ENCODE measurements around the gene ZNF521. TPM values are rescaled to one million over a fixed set of nuclear protein-coding genes. Genes with fewer than 3 reads are reported as not detected.

ZNF521 gene
- total RNA-seq, 2 experiments from 2014 or later, result not detected

DNA sequence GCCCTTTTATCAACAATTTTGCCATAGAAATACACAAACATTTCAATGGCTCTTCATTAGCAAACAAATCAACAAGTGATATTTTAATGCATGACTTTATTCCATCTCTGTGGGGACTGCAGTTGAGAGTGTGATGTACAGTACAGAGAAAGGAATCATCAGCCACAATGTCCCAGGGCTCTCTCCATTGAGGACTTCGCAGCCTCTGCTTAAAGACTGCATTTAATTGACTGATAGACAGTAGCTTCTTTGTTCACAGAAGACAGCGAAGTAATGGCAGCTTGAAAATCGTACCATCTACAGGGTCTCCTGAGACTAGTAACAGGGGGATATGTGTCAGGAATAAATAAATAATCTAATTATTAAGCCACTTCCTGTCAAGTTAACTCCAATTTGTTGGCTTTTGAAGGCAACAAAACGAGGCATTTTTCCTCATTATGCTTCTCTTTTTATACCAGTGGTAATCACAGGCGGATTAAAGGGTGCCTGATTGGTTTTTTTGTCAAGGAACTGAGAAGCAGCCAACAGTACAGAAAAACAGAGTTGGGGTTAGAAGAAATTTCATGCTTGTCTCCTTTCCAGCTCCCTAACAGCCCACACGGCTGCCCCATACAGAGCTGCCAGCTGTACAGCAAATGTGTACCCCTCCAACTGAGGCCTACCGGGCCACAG is 164.3 kb downstream of the ZNF521 start:
- Mint-ChIP-seq H3K27me3 (no peaks in the 10 kb centered on the region), H3K36me3 (no peaks in the 10 kb centered on the region), H3K4me3 (no peak overlapping the region), H3K9me3 (no peaks in the 10 kb centered on the region), H3K4me1 (no peaks in the 10 kb centered on the region), H3K27ac (no peak overlapping the region)
- no peak for DNase-seq
- POLR2A ChIA-PET, result no interaction called here
- no peak for ATAC-seq (ENCODE audit: low read depth)

DNA sequence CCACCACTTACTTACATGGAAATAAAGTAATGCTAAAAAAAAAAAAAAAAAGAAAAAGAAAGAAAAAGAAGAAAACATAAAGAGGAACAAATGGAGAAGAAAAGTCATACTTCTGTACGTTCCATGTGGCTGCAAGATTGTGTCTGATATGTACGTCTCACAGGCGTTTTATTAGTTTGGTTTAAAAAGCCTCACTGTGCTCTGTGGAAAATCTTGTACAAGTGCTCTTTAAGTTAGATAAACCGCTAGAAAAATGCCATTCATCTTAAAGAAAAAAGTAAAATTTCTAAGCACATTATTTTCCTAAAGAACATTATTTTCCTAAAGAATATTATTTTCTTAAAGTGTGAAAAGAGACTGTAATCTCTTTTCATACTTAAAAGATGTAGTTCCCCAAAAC is 165.1 kb downstream of the ZNF521 start:
- Mint-ChIP-seq H3K4me1 (no peaks in the 10 kb centered on the region), H3K9me3 (no peaks in the 10 kb centered on the region), H3K27ac (no peak overlapping the region), H3K27me3 (peaks cover 2% of the 10 kb centered on the region), H3K4me3 (no peak overlapping the region), H3K36me3 (no peaks in the 10 kb centered on the region)
- DNase-seq, result no peak
- POLR2A ChIA-PET, result no interaction called here
- ATAC-seq (ENCODE audit: low read depth), result no peak

DNA sequence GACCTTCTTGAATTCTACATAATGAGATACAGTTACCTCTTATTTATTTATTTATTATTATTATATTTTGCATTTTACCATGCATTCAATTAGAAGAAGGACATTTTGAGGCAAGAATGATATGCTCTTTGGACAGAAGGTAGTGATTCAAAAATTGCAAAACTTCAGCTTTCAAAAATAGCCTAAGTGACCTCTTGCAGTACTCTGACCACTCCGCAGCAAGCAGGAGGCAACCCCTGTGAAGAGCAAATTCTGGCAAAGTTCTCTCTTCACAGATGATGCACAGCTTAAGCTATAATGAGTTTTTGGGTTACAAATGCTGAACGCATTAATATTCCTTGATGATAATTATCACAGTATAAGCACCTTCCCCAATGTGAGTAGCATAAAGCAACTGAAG is 170.0 kb downstream of the ZNF521 start:
- H3K9me3 Mint-ChIP-seq, result no peaks in the 10 kb centered on the region
- no peak overlapping the region for H3K4me3 Mint-ChIP-seq
- peaks cover 2% of the 10 kb centered on the region for H3K27me3 Mint-ChIP-seq
- POLR2A ChIA-PET, result no interaction called here
- H3K27ac Mint-ChIP-seq, result no peak overlapping the region
- H3K4me1 Mint-ChIP-seq, result no peaks in the 10 kb centered on the region
- ATAC-seq (ENCODE audit: low read depth) (no peak), DNase-seq (no peak)
- no peaks in the 10 kb centered on the region for H3K36me3 Mint-ChIP-seq

DNA sequence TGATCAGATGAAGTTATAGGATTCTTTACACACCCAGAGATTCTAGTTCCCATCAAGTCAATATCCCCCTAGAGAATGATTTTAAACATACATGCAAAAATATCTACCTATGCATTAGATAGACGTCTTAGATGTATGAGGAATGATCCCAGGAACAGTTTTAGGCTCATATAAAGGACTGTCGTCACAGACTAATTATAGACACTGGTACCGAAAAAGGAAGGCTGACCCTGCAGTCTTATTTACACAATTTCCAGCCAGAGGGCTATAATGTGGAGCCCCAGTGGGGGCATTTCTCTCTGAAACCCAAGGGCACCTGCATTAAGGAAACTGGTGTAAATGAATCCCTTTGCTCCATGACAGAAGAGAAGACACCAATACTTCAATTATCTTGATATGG is 170.4 kb downstream of the ZNF521 start:
- H3K4me1 Mint-ChIP-seq, result no peaks in the 10 kb centered on the region
- no peaks in the 10 kb centered on the region for H3K36me3 Mint-ChIP-seq
- no peak overlapping the region for H3K4me3 Mint-ChIP-seq
- H3K27me3 Mint-ChIP-seq, result peaks cover 2% of the 10 kb centered on the region
- no peaks in the 10 kb centered on the region for H3K9me3 Mint-ChIP-seq
- ATAC-seq (ENCODE audit: low read depth) (no peak), DNase-seq (no peak)
- H3K27ac Mint-ChIP-seq, result no peak overlapping the region
- POLR2A ChIA-PET, result no interaction called here

DNA sequence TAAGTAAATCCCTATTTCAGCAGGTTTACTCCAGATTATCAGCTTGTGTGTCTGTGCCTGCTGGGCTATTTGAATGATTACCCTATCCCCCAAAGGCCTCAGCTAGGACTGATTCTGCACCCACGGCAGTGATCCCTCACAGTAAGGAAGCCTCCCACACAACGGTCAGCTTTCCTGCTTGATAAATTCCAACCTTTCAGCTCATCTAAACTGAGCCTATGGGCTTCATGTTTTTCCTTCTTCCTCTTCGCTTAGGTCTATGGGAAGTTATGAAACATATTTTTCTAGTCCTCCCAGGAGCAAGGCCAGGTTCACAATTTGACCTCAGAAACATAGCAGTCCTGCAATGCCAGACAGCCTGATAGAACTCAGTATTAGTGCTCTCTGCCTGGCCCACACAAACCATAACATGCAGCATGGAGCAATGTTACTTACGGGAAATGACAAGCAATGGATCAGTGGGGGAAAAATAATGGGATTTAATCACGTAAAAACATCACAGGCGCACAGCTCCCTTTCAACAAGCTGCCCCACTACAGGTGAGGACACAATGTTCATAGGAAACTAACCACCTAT is 170.9 kb downstream of the ZNF521 start:
- Mint-ChIP-seq H3K36me3 (no peaks in the 10 kb centered on the region), H3K9me3 (no peaks in the 10 kb centered on the region), H3K4me3 (no peak overlapping the region), H3K27me3 (peaks cover 2% of the 10 kb centered on the region), H3K27ac (no peak overlapping the region), H3K4me1 (no peaks in the 10 kb centered on the region)
- ATAC-seq (ENCODE audit: low read depth) (no peak), DNase-seq (no peak)
- POLR2A ChIA-PET, result no interaction called here

DNA sequence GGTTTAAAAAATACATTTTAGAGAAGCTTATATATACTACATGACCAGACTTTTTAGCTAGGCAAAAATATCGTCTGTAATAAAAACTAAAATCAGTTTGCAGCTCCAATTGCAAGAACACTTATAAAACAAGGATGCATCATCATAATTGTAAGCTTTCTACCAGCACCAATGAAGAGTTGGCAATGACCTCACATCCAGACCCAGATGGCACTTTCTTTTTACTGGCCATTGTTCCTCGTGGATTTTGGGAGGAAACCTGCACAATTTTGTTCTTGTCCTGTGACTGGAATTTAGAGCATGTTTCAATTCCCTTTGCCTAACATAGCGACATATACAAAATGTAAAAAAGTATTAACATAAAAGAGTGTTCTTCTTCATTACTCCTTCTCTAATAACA is 174.3 kb downstream of the ZNF521 start:
- H3K9me3 Mint-ChIP-seq, result no peaks in the 10 kb centered on the region
- POLR2A ChIA-PET, result no interaction called here
- ATAC-seq (ENCODE audit: low read depth) (no peak), DNase-seq (no peak)
- H3K4me3 Mint-ChIP-seq, result no peak overlapping the region
- H3K4me1 Mint-ChIP-seq, result no peaks in the 10 kb centered on the region
- H3K27me3 Mint-ChIP-seq, result peaks cover 2% of the 10 kb centered on the region
- no peak overlapping the region for H3K27ac Mint-ChIP-seq
- H3K36me3 Mint-ChIP-seq, result no peaks in the 10 kb centered on the region

DNA sequence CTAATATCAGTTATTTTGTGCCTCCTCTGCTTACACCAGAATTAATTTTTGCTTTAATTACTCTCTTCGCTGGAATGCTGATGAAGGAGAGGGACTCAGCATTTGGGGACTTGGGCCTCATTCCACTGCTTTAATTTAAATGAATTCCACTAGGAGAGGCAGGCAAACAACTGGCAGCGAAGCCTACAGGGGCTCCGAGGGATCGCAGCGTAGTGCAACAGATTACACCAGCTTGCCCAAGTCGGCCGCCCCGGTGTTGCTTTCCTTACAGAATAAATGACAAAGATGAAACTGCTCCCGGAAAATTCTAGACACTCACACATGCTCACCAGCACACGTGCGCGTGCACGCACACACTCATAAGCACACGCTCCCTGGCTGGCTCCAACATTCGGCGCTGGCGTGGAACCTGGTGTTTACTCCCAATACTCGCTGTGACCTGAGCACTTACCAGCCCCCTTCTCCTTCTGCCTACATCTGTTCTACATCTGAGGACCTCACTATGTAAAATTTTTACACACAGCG is 175.4 kb downstream of the ZNF521 start:
- Mint-ChIP-seq H3K27ac (no peak overlapping the region), H3K4me3 (no peak overlapping the region), H3K27me3 (no peaks in the 10 kb centered on the region), H3K4me1 (no peaks in the 10 kb centered on the region), H3K9me3 (no peaks in the 10 kb centered on the region), H3K36me3 (no peaks in the 10 kb centered on the region)
- POLR2A ChIA-PET, result no interaction called here
- DNase-seq, result no peak
- no peak for ATAC-seq (ENCODE audit: low read depth)

DNA sequence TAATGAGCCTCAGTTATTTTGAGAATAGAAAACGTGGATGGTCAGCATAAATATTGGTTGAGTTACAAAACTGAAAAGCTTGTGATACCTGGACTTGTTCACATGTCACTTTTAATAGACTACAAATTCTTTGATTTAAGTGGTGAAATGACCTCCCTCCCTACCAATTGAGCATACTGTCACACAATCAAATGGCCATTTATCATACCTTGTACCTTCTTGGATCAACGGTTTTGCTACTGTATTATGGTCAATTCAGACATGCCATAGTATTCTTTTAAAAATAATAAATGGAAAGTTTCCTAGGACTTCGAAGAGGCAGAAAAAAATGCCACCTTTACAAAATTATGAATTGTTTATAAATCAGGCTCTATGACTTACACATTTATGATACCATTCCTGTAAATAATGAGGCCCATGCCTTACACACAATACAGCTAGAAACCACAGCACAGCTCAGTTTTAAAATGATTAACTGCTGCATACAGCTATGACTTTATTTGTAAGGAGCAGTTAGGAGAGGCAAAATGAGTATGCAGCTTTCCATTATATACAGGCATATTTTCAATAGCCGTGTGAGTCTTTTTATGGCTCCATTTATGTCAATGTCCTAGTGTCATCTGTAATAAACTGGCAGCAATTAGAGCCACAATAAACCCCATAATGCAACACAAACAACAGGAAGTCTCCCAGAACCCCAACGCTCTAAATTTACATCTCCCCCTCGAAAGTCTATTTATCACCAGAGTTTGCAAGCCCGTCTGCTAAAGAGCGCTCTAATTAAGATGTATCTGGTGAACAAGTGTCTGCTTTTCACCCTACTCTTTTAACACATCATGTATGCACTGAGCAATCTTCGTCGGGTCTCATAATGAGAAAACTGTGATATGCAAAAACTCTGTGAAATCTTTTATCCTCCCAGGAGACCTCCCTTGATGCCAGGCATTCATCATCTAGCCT is 176.1 kb downstream of the ZNF521 start:
- Mint-ChIP-seq H3K36me3 (no peaks in the 10 kb centered on the region), H3K27ac (no peak overlapping the region), H3K27me3 (no peaks in the 10 kb centered on the region), H3K4me1 (no peaks in the 10 kb centered on the region), H3K4me3 (no peak overlapping the region), H3K9me3 (no peaks in the 10 kb centered on the region)
- POLR2A ChIA-PET, result no interaction called here
- ATAC-seq (ENCODE audit: low read depth) (no peak), DNase-seq (no peak)

DNA sequence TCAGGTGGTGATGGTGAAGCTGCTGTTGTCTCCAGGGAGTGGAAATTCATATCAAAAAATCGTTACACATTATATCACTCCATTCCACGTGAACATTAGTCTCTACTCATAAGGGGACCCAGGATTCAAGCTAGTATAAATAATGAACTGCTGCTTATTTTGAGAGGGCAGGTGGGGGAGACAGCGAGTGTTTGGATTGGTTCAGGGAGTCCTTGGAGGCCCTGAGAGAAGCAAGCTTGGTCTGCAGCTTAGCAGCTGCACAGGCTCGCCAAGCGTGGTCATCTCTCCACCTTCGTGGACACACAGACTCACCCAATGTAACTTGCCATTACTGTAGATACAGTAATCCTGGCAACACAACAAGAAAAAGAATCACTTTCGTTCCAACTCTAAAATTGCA is 177.6 kb downstream of the ZNF521 start:
- ATAC-seq (ENCODE audit: low read depth) (no peak), DNase-seq (no peak)
- no peaks in the 10 kb centered on the region for H3K9me3 Mint-ChIP-seq
- POLR2A ChIA-PET, result no interaction called here
- H3K36me3 Mint-ChIP-seq, result no peaks in the 10 kb centered on the region
- no peaks in the 10 kb centered on the region for H3K27me3 Mint-ChIP-seq
- no peaks in the 10 kb centered on the region for H3K4me1 Mint-ChIP-seq
- no peak overlapping the region for H3K27ac Mint-ChIP-seq
- H3K4me3 Mint-ChIP-seq, result no peak overlapping the region

DNA sequence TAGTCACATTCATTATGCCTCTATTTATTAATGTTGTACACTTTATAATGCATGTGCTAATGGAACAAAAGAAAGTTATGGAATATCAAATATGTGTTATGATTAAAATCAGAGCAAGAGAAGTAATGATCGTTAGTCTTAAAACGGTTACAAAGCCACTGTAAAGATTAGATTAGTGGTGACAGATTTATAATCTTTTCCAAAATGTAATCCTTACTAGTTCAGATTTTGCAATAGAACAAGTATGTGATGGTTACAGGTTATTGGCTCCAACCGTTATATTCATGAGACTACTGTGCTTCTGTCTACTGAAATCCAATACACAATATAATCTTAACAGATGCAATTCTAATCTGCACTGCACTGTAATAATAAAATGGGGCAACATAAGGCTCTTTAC is 180.6 kb downstream of the ZNF521 start:
- Mint-ChIP-seq H3K9me3 (no peaks in the 10 kb centered on the region), H3K27ac (no peak overlapping the region), H3K4me3 (no peak overlapping the region), H3K27me3 (no peaks in the 10 kb centered on the region), H3K36me3 (no peaks in the 10 kb centered on the region), H3K4me1 (no peaks in the 10 kb centered on the region)
- no peak for ATAC-seq (ENCODE audit: low read depth)
- POLR2A ChIA-PET, result no interaction called here
- DNase-seq, result no peak

DNA sequence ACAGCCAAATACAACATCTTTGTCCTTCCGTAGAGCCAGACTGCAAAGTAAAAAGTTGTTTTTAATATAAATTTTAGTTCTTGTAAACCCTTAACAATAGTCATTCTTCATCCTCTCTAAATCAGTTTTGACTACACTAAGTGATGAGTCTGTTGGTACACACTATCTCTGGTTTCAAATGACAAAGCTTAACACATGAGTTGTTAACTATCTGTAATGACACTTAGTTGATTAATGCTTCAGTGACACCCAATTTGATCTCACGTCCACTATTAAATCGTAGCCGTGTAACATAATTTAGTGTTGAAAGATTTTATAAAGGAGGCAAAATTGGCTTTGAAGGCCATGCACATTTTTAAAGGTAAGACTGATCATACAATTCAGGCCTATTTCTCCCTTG is 181.6 kb downstream of the ZNF521 start:
- DNase-seq, result no peak
- Mint-ChIP-seq H3K36me3 (no peaks in the 10 kb centered on the region), H3K4me3 (no peak overlapping the region), H3K9me3 (no peaks in the 10 kb centered on the region), H3K27ac (no peak overlapping the region), H3K27me3 (no peaks in the 10 kb centered on the region), H3K4me1 (peaks cover under 1% of the 10 kb centered on the region)
- POLR2A ChIA-PET, result no interaction called here
- ATAC-seq (ENCODE audit: low read depth), result no peak

DNA sequence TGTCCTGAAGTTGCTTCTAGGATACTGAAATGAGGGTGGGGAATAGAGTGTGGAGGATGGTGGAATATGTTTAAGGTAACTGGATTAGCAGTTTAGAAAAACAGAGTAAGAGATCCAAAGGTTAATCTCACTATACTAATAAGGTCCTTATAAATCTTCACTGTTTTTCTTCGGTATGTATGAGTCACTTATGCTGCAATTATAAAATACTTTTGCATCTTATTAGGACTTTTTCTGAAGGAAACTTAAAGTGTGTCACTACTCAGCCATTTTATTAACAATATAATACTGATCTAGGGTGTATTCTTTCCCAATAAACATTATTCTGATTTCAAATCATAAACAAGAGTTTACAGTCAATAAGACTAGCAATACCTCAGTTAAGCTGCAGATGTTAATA is 182.3 kb downstream of the ZNF521 start:
- DNase-seq (no peak), ATAC-seq (ENCODE audit: low read depth) (no peak)
- Mint-ChIP-seq H3K9me3 (no peaks in the 10 kb centered on the region), H3K27me3 (no peaks in the 10 kb centered on the region), H3K4me3 (no peak overlapping the region), H3K27ac (no peak overlapping the region), H3K4me1 (peaks cover 7% of the 10 kb centered on the region), H3K36me3 (no peaks in the 10 kb centered on the region)
- POLR2A ChIA-PET, result no interaction called here

DNA sequence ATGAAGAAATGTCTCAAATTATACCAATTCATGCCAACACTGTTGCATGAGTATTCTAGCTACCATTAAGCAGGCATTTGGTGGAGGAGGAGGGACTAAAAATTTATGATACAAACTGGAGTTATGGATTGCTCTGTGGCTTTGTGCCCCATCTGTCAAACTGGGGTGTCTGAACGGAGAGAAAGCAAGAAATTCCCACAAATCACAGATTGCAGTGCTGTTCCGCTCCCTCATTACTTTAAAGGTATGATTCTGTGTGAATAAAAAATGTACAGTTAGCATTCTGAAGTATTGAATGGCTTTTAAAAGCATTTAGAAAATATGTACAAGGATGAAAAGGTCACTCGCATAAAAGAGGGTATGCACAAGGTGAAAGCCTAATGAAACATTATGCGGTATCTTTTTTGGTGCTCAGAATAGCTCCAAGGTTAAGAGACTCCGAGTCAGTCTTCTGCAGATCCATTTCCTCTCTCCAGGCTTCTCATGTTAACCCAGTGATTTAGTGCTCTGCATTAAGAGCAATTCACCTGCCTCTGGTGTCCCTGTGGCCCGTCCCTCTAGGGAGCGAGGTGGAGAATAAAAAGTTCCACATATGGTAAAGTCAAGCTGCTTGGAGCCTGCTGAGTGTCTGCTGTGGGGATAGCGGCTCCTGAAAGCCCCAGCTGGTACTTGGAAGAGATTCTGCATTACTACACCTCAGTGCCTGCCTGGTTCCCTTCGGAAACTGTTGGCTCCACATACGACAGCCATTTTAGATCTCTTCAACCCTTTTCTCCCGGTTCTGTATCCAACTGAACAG is 184.2 kb downstream of the ZNF521 start:
- POLR2A ChIA-PET, result no interaction called here
- H3K36me3 Mint-ChIP-seq, result no peaks in the 10 kb centered on the region
- H3K4me3 Mint-ChIP-seq, result no peak overlapping the region
- H3K4me1 Mint-ChIP-seq, result peaks cover 17% of the 10 kb centered on the region
- ATAC-seq (ENCODE audit: low read depth) (no peak), DNase-seq (no peak)
- no peaks in the 10 kb centered on the region for H3K9me3 Mint-ChIP-seq
- H3K27me3 Mint-ChIP-seq, result no peaks in the 10 kb centered on the region
- H3K27ac Mint-ChIP-seq, result no peak overlapping the region
